Measurements from ENCODE around the gene KIF1B.

The KIF1B gene, protein sequence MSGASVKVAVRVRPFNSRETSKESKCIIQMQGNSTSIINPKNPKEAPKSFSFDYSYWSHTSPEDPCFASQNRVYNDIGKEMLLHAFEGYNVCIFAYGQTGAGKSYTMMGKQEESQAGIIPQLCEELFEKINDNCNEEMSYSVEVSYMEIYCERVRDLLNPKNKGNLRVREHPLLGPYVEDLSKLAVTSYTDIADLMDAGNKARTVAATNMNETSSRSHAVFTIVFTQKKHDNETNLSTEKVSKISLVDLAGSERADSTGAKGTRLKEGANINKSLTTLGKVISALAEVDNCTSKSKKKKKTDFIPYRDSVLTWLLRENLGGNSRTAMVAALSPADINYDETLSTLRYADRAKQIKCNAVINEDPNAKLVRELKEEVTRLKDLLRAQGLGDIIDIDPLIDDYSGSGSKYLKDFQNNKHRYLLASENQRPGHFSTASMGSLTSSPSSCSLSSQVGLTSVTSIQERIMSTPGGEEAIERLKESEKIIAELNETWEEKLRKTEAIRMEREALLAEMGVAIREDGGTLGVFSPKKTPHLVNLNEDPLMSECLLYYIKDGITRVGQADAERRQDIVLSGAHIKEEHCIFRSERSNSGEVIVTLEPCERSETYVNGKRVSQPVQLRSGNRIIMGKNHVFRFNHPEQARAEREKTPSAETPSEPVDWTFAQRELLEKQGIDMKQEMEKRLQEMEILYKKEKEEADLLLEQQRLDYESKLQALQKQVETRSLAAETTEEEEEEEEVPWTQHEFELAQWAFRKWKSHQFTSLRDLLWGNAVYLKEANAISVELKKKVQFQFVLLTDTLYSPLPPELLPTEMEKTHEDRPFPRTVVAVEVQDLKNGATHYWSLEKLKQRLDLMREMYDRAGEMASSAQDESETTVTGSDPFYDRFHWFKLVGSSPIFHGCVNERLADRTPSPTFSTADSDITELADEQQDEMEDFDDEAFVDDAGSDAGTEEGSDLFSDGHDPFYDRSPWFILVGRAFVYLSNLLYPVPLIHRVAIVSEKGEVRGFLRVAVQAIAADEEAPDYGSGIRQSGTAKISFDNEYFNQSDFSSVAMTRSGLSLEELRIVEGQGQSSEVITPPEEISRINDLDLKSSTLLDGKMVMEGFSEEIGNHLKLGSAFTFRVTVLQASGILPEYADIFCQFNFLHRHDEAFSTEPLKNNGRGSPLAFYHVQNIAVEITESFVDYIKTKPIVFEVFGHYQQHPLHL (N-terminal part only)

DNA sequence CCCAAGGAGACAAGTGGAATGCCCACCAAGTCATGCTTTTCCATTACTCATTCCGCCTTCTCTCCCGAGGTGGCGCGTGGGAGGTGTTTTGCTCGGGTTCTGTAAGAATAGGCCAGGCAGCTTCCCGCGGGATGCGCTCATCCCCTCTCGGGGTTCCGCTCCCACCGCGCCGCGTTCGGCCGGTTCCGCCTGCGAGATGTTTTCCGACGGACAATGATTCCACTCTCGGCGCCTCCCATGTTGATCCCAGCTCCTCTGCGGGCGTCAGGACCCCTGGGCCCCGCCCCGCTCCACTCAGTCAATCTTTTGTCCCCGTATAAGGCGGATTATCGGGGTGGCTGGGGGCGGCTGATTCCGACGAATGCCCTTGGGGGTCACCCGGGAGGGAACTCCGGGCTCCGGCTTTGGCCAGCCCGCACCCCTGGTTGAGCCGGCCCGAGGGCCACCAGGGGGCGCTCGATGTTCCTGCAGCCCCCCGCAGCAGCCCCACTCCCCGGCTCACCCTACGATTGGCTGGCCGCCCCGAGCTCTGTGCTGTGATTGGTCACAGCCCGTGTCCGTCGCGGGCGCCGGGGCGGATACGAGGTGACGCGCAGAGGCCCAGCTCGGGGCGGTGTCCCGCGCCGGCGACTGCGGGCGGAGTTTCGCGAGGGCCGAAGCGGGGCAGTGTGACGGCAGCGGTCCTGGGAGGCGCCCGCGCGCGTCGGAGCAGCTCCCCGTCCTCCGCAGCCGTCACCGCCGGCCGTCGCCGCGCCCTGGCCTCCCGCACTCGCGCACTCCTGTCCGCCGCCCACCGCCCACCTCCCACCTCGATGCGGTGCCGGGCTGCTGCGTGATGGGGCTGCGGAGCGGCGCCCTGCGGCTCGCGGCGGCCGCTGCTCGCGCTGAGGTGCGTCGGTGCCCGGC is at the start of gene KIF1B:
Gene KIF1B (plus strand): TSS at position 666 of the 906 bp plus-strand sequence. CDS start 21,759 bp downstream, outside the sequence.
- peak; percentile 70 for DNase-seq

- no peak for DNase-seq
Measured at GRCh38 chr1:10160907-10161490, 49.4 kb upstream of the KIF1B start.

DNA sequence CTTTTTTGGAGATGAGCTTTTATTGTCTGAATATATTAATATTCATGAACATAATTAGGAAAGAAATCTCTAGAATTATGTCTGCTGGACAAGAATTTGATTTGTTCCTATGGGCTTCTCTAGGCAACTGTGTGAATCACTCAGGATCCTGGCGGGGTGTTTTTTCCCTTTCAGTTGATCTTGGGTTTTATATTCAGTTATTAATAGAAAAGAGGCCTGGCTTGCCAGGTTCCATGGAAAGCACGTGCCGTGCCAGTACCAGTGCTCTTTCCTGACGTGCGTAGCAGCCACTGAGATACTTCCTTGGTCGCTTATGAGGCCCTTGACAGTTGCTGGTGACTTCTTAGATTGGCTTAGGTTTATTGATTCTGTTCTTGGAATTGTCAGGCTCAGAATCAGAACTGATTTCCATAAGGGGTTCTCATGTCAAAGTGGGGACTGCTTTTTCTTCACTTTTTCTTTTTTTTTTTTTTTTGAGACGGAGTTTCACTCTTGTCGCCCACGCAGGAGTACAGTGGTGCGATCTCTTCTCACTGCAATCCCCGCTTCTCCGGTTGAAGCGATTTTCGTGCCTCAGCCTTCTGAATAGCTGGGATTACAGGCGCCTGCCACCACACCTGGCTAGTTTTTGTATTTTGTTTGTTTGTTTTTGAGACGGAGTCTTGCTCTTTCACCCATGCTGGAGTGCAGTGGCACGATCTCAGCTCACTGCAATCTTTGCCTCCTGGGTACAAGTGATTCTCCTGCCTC is 48.7 kb upstream of the KIF1B start:
- DNase-seq = no peak

DNA sequence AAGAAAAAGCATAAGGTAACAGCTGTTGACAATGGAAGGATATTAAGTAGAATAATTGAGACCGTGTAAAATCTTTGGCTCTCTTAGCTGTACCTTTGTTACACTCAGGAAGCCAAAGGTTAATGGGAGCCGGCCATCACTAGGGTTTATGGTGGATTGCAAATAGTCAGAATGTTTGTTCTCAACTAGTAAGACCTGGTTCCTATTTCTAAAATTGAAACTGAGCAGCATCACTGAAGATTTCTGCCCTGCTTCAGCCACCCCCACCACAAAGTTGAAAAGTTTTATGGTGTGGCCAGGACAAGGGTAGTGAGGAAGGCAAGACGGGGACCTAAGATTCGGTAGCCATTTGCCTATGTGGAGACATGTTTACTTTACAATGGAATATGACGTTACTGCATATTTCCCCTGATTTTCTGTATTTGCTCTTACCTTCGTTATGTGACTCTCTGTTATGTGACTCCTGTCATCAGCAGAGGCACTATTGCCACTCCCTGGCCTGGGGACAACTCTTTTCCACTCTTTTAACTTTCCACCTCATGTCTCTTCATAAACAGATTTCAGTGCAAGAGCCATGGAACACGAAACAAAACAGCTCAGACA is 41.4 kb upstream of the KIF1B start:
- no peak for DNase-seq

- DNase-seq = no peak
Measured at GRCh38 chr1:10170239-10170574, 40.2 kb upstream of the KIF1B start.

GRCh38 chr1:10171105-10171767 is 39.1 kb upstream of the KIF1B start:
- no peak for DNase-seq

DNA sequence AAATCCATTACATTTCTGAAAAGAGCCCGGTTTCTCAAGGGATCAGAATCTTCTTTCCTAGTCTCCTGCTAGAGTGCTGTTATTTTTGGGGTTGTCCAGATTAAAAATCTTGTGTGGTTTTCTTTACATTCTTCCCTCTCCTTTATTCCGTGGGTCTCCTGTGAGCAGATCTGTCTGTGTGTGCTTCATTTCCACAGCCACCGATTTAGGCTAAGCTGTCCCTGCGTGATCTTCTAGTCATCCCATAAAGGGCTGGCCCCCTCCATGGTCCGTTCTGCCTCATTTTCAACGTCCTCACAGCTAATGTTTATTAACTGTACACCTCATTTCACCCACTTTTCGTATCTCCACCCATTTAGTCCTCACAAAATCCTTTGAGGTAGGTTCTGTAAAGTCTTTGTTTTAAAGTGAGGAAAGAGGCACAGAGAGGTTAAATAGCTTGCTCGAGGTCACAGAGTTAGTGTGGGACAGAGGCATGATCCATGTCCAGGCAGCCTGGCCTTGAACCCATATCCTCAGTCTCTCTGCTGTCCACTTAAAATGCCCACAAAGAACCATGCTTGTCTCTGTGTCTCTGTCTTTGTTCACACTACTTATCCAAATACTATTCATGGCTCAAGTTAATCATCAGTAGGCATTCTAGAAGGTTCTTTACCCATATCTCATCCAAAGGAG is 38.2 kb upstream of the KIF1B start:
- DNase-seq = no peak

GRCh38 chr1:10173582-10173981 is 36.8 kb upstream of the KIF1B start:
- no peak for DNase-seq

DNA sequence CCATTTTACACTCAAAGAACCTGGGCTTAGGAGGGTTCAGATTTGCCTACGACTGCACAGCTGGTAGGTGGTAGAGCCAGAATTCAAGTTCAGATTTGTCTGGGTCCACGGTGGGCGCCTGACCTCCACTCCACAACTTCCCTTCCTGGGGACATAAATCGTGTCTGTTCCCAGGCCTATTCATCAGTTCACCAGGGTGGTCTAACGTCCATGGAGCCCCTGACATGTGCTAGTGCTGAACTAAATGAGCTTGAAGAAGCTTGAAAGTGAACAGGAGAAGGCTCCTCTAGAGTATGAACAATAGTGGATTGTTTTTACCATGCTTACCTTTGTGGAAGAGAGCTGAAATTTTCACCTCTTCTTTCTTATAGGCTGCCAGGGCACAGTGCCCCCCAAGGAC is 32.5 kb upstream of the KIF1B start:
- no peak for DNase-seq

DNA sequence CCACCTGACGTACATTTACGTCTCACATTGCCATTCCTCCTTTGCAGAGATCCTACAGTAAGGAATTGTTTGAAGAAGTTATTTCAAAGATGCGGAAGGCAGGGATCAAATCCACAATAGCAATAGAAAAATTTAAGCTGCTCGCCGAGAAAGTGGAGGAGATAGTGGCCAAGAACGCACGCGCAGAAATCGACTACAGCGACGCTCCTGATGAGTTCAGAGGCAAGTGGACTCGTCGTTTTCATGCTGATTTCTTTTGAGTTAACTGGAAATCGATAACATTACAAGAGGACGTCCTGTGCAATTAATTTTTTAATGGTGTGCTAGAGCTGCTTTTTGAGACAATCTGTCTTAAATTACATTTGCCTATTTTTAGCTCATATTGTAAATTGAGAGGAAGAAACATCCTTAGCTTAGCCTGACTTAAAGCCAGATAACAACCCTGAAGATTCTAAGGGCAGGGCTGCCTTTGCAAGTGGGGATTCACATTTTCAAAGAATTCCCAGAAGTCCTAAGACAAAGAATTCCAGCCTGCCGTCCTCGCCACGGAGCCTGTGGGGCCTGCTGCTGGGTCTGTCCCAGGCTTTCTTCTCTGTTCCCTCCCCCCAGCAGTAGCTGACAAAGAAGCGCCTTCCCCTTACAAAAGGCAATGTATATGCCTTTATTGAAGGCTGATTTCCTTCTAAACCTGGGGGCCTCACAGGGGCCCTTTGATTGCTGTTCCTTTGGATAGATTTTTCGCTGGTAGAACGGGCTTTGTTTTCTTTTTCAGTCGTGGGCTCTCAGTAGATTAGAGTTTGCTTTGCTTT is 31.6 kb upstream of the KIF1B start:
- DNase-seq = no peak

DNA sequence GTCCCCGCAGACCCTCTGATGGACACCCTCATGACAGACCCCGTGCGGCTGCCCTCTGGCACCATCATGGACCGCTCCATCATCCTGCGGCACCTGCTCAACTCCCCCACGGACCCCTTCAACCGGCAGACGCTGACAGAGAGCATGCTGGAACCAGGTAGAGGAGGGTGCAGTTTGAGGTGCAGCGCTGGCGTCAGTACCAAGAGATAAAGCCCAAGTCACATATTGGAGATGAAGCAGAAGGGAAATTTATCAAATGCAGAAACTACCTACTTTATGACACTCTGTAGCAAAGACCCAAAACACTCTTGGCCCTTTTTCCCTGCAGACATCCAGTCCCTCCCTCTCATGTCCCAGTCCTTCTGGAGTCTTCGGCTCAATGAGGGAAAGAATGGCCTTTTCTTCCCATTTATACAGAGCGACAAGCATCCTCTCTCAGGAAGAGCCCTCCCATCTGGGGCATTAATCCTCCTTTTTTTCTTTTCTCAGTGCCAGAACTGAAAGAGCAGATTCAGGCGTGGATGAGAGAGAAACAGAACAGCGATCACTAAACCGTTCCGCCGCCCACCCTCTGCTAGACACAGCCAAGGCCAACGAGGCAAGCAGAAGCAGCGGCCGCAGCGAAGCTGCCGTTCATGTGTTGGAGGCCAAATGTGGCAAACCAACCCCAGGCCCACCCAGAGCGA is 30.8 kb upstream of the KIF1B start:
- no peak for DNase-seq

DNA sequence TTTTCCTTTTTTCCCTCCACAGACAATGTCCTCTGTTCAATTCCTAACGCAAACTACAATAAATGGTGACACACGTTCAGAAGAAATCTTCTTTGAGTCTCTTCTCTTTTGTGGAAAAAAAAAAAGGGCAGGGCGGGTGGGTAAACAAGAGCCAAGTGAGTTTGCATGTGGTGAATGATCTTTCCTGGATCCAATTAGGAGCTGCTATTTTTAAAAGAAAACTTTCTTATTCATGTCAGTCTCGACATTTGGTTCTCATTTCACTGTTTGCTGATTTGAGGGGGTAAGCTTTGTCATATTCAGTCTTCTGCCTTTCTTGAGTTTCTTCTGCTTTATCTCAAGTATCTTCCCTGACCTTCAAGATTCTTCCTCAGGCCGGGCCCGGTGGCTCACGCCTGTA is 29.2 kb upstream of the KIF1B start:
- DNase-seq = no peak

GRCh38 chr1:10185759-10186158 is 24.6 kb upstream of the KIF1B start:
- DNase-seq = no peak

DNA sequence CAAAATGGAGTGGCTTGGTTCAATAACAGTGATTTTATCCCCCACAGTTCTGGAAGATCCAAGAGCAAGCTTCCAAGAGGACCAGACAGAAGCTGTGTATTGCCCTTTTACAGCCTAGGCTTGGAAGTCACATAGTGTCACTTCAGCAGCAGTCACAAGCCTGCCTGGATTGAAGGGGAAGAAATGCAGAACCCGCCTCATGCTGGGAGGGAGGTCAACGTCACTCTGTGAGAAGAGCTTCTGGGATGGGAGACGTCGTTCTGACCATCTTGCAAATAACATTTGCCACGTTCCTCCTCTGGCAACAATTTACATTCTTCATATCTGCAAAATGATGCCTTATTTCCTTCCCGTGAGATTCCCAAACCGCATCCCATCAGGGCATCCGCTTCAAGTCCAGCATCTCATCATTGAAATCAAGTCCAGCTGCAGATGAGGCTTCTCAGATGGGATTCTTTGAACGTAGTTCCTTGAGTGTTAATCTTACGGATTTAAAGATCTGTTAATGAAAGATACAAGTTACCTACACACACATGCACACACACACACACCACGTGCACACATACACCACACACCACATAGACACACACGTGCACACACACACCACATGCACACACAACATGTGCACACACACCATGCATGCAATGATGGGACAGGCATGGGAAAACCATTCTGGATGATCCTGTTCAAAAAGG is 23.9 kb upstream of the KIF1B start:
- DNase-seq = no peak

DNA sequence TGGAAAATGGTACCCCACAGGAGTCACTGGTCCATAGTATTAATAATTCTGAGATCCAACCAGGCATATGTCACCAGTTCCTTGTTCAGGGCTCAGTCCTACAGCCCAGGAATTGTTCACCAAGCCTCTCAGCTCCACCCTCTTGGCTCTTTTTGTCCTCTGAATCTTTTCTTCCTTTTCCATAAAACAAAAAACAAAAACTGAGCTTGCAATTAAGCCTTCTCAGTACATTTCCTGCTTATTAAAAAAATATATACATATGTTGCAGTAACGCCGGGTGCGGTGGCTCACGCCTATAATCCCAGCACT is 23.4 kb upstream of the KIF1B start:
- DNase-seq = no peak

- no peak for DNase-seq
Measured at GRCh38 chr1:10188133-10188650, 22.2 kb upstream of the KIF1B start.

DNA sequence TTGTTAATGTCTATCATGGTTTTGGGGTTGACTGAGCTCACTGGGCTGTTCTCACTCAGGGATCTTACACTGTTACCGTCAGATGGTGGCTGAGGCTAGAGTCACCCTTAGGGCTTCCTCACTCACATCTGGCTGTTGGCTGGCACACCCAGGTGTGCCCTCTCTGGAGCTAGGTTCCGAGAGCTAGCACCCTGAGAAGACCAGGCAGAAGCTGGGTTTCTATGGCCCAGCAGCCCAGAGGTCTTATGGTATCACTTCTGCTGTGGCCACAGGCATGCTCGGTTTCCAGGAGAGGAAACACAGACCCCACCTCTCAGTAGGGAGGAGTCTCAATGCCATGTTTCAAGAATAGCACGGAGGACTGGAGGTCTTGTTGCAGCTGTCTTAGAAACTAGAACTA is 20.7 kb upstream of the KIF1B start:
- DNase-seq = no peak
